HG03558 (cell line): Measurements from ENCODE around the gene COX6A2.

Experiments used
- ATAC-seq: cut with Tn5 transposase; IDR thresholded peaks from one replicate; pipeline ENCODE4 v1.9.1; 2021; ENCODE audit warnings: moderate number of reproducible peaks; ENCODE audit not compliant: unreplicated experiment; ENCODE audit errors: extremely low read depth

Gene COX6A2

DNA sequence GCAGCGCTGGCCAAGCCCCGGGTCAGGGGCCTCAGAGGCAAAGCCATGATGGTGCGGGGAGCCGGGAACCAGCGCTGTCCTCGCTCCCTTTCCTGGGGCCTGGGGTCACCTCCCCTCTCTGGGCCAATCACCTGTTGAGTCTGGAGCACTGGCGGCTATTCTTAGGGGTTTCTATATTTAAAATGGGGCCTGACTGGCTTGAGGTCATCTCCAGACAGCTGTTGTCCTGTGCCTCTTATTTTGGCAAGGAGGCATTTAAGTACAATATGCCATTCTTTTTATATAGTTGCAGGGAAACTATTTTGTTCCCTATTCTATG, at the start of gene COX6A2:
Gene COX6A2, minus strand, starts transcription at position 82 of the 319 bp plus-strand sequence. Its CDS starts 35 bp downstream, at position 47.
- ATAC-seq = no peak

DNA sequence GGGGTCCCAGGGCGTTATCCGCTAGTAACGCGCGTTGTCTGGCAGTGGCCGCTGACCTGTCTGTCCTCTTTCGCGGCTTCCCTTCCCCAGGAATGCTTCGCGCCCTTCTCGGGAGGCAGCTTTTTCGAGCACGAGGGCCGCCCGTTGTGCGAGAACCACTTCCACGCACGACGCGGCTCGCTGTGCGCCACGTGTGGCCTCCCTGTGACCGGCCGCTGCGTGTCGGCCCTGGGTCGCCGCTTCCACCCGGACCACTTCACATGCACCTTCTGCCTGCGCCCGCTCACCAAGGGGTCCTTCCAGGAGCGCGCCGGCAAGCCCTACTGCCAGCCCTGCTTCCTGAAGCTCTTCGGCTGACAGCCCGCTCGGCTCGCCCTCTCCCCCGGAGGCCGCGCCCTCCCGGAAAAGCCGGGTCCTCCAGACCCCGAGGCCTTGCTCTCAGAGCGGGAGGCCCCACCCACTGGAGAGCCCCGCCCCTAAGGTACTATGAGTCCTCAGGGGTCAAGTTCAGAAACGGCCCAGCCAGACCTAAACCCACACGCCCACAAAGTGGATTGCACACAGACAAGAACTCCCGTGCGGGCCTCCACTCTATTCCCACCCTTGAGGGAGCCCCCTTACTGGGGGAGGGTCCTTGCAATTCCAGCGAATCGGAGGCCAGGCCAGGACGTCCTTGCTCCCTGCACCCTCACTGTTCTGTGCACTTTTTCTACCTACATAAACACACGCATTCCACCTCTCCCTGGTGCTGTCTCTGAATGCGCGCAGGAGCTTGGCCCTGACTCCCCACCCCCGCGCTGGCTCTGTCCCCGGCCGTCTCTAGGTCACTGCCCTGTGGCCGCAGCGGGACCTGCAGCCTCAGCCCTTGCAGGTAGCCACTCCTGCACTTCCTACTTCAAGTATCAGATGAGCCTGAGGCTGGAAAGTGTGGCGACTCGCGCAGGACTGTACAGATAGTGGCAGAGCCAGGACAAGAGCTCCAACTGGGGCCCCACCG, 49.4 kb upstream of the COX6A2 start:
- ATAC-seq = no peak

DNA sequence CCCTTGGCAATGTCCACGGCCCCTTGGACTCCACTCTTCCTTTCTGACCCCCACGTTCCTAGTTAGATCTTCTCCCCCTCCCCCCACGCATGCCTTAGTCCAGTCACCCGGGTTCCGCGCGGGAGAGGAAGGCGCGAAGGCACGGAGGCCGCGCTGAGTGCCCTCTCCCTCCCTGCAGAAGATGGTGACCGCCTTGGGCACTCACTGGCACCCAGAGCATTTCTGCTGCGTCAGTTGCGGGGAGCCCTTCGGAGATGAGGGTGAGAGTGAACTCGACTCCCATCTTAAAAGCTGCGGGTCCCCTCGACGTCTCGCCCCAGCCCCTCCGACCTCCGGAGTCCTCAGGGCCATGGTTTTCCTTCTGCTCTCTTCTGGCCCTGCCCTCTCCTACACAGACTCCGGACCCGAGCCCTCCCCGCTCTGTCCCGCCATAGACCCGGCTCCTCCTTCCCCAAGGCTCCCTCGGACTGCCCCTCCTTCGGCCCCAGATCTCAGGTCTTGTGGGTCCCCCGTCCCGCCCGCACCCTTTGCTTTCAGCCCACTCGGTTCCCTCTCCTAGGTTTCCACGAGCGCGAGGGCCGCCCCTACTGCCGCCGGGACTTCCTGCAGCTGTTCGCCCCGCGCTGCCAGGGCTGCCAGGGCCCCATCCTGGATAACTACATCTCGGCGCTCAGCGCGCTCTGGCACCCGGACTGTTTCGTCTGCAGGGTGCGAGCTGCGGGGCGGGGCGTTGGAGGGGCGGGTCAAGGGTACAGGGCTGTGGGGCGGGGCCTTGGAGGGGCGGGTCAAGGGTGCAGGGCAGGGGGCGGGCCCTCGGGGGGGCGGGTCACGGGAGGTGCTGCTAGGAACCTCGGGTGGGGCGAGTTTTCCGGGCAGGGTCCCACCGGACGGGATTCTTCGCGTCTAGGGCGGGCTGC, 48.4 kb upstream of the COX6A2 start:
- no peak for ATAC-seq

DNA sequence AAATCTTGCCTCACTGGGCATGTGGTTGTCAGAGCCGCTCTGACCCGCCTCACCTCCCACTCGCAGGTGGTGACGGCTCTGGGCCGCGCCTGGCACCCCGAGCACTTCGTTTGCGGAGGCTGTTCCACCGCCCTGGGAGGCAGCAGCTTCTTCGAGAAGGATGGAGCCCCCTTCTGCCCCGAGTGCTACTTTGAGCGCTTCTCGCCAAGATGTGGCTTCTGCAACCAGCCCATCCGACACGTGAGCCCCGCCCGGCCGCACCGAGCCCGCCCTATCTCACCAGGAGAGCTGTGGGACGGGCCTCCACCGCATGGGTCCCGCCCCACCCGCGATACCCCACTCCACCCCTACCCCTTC, 47.8 kb upstream of the COX6A2 start:
- ATAC-seq = no peak

GRCh38 chr16:31474773-31475738, 46.9 kb upstream of the COX6A2 start:
- no peak for ATAC-seq

DNA sequence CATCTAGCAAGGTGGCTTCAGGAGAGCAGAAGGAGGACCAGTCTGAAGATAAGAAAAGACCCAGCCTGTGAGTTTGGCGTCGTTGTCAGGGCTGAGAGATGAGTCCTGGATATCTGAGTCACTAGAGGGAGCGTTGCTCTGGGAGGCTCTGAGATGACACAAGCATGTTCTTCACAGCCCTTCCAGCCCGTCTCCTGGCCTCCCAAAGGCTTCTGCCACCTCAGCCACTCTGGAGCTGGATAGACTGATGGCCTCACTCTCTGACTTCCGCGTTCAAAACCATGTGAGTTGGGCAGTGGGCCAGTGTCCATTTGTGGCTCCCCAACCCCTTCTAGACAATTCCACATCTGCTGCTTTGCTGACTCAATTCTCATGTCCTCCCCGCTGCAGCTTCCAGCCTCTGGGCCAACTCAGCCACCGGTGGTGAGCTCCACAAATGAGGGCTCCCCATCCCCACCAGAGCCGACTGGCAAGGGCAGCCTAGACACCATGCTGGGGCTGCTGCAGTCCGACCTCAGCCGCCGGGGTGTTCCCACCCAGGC, 46.1 kb upstream of the COX6A2 start:
- ATAC-seq = no peak

GRCh38 chr16:31473264-31473984, 45.3 kb upstream of the COX6A2 start:
- no peak for ATAC-seq

DNA sequence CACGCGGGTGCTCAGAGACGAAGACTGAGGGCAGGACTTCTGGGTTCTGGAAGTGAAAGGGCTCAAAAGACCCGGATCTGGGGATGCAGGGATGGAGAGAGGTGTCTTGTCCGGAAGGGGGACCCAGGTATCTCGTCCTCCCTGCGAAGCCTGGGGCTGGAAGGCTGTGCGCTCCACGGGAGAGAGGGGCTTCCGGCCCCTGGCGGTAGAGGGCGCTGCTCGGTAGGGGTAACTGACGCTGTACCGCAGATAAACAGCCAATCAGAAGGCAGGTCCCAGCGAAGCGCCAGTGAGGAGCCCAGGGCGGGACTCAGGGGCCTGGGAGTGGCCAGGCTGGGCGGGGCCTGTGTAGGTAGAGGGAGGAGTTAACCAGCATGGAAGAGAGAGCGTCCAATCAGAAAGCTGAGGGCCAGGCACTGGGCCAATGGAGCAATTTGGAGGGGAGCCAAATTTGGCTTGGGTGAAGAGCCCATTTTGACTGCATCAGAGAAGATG, 44.6 kb upstream of the COX6A2 start:
- no peak for ATAC-seq

GRCh38 chr16:31471875-31472708, 43.9 kb upstream of the COX6A2 start, which contains the start of gene TGFB1I1:
Gene TGFB1I1 (plus strand): TSS chr16:31472152. CDS start chr16:31472189, 37 bp downstream.
- ATAC-seq = no peak

GRCh38 chr16:31471241-31471874, 43.2 kb upstream of the COX6A2 start:
- ATAC-seq = no peak

DNA sequence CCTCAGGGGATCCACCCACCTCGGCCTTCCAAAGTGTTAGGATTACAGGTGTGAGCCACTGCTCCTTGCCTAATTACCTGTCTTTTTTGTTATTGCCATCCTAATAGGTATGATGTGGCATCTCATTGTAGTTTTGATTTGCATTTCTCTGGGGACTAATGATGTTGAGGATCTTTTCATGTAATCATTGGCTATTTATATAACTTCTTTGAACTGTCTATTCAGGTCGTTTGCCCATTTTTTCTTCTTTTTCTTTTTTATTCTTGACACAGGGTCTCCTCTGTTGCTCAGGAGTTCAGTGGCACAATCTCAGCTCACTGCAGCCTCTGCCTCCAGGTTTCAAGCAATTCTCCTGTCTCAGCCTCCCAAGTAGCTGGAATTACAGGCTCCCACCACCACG, 42.5 kb upstream of the COX6A2 start:
- no peak for ATAC-seq

GRCh38 chr16:31467858-31468257, 39.7 kb upstream of the COX6A2 start:
- no peak for ATAC-seq

- ATAC-seq = no peak
Measured at GRCh38 chr16:31467151-31467773, 39.1 kb upstream of the COX6A2 start.

GRCh38 chr16:31466381-31466841, 38.3 kb upstream of the COX6A2 start:
- no peak for ATAC-seq

- ATAC-seq = no peak
Measured at GRCh38 chr16:31465788-31466370, 37.7 kb upstream of the COX6A2 start.

- ATAC-seq = no peak
Measured at GRCh38 chr16:31464781-31465260, 36.7 kb upstream of the COX6A2 start.
